Bronchial epithelial cell (primary cell): ENCODE measurements around the gene ENKUR. TPM values are rescaled to one million over a fixed set of nuclear protein-coding genes. Genes with fewer than 3 reads are reported as not detected.
A peak's percentile ranks its signal among the peaks of the same experiment; 100 is the strongest.

Experiments
- DNase-seq: peaks from one replicate; pipeline ENCODE4 v3.0.0-alpha.2; 2010; ENCODE audit warnings: low read depth
- FAIRE-seq: peaks from 2 replicates; lab custom pipeline; 2011; peaks lifted over from hg19 to GRCh38; lab: Jason Lieb, UNC
- H3K27me3 ChIP-seq: 2 replicates; pipeline ENCODE4 v1.5.1; 2011; ENCODE audit warnings: low read length; ENCODE audit not compliant: control insufficient read depth, insufficient read depth
- H3K36me3 ChIP-seq: 2 replicates; pipeline ENCODE4 v1.5.1; 2011; ENCODE audit warnings: low read length; ENCODE audit not compliant: control insufficient read depth, insufficient read depth
- H3K4me3 ChIP-seq: 2 replicates; pipeline ENCODE4 v1.5.1; 2011; ENCODE audit warnings: mild to moderate bottlenecking, low read depth, low read length, control low read depth
- CTCF ChIP-seq: IDR thresholded peaks from 2 replicates; pipeline ENCODE4 v1.5.1; 2011; ENCODE audit warnings: mild to moderate bottlenecking, moderate library complexity, low read length, control low read depth, inconsistent platforms; ENCODE audit not compliant: insufficient read depth, severe bottlenecking
- total RNA-seq: library from RNA; depleted of rRNA; stranded (reverse); fragments of >200 nt; gene quantifications from 2 replicates; pipeline ENCODE4 v1.2.1, GENCODE V29; 2014

ENKUR gene
- total RNA-seq, 1 donor from 2014 or later: 0.26 TPM

- no peak overlapping the region for H3K4me3 ChIP-seq
- DNase-seq: no peak
- H3K36me3 ChIP-seq: no peaks in the 10 kb centered on the region
- H3K27me3 ChIP-seq: no peaks in the 10 kb centered on the region
- FAIRE-seq: no peak
- no peak for TF ChIP-seq CTCF
These were observed 33.4 kb downstream of the ENKUR start for GRCh38 chr10:24982319-24983112.

GRCh38 chr10:24981161-24981710, 34.7 kb downstream of the ENKUR start:
- no peak for TF ChIP-seq CTCF
- DNase-seq (no peak), FAIRE-seq (no peak)
- Histone ChIP-seq H3K4me3 (no peak overlapping the region), H3K27me3 (no peaks in the 10 kb centered on the region), H3K36me3 (no peaks in the 10 kb centered on the region)

- Histone ChIP-seq H3K27me3 (no peaks in the 10 kb centered on the region), H3K36me3 (no peaks in the 10 kb centered on the region), H3K4me3 (no peak overlapping the region)
- DNase-seq (no peak), FAIRE-seq (no peak)
- no peak for TF ChIP-seq CTCF
These were observed 36.3 kb downstream of the ENKUR start for GRCh38 chr10:24979685-24980084.

GRCh38 chr10:24974976-24975375, 41.0 kb downstream of the ENKUR start:
- H3K36me3 ChIP-seq: no peaks in the 10 kb centered on the region
- FAIRE-seq (no peak), DNase-seq (no peak)
- no peak overlapping the region for H3K4me3 ChIP-seq
- H3K27me3 ChIP-seq: no peaks in the 10 kb centered on the region
- TF ChIP-seq CTCF: no peak

GRCh38 chr10:24973163-24973562, 42.8 kb downstream of the ENKUR start:
- Histone ChIP-seq H3K27me3 (no peaks in the 10 kb centered on the region), H3K36me3 (no peaks in the 10 kb centered on the region), H3K4me3 (no peak overlapping the region)
- FAIRE-seq (peak; percentile 47), DNase-seq (no peak)
- TF ChIP-seq CTCF: no peak
